HepG2 (cell line): Measurements from ENCODE around the gene SYCE3. TPM values are rescaled to one million over a fixed set of nuclear protein-coding genes. Genes with fewer than 3 reads are reported as not detected.

Source experiments
- ATAC-seq: fragments of 200-7000 bp; cut with Tn5 transposase; 3 replicates; pipeline ENCODE4 v1.9.1; 2020; ENCODE audit warnings: mild to moderate bottlenecking, moderate library complexity
- BruUV-seq: library from RNA; stranded (reverse); fragments of 400-500 nt; replicated peaks from 2 replicates; lab custom pipeline; 2021; lab: Mats Ljungman, UMichigan
- CTCF ChIA-PET: fragments of 300-600 bp; formaldehyde crosslinking; extraction: SDS; loops from one replicate; lab custom pipeline; 2021; ENCODE audit warnings: low total read pairs, inconsistent platforms, low intra/inter-chr PET ratio; lab: Yijun Ruan, JAX
- POLR2A ChIA-PET: fragments of 350-600 bp; sonication (Branson Sonifier 250); formaldehyde crosslinking; loops from one replicate; lab custom pipeline; 2020; ENCODE audit warnings: antibody characterized with exemption, inconsistent platforms; lab: Yijun Ruan, JAX
- DNase-seq: peaks from one replicate; pipeline ENCODE4 v3.0.0-alpha.2; 2015; ENCODE audit warnings: low spot score
- FAIRE-seq: peaks from 3 replicates; lab custom pipeline; 2011; peaks lifted over from hg19 to GRCh38; lab: Jason Lieb, UNC
- H2AFZ ChIP-seq: one replicate; pipeline ENCODE4 v1.6.1; 2011; ENCODE audit warnings: low read length, inconsistent platforms
- H3K27ac ChIP-seq: fragments of 300-600 bp; 3 replicates; pipeline ENCODE4 v1.8.0; 2011; ENCODE audit warnings: mixed run types, mild to moderate bottlenecking, mixed read lengths, low read length, inconsistent platforms; ENCODE audit not compliant: insufficient read depth; ENCODE audit errors: extremely low read length
- H3K27me3 ChIP-seq, 2 experiments: fragments of 200-600 bp in 1 of 2; 2 replicates in 1 of 2; 3 replicates in 1 of 2; pipeline versions ENCODE4 v1.6.0 to v1.8.0; 2011; ENCODE audit warnings: low read length in 2 of 2, mild to moderate bottlenecking in 2 of 2, moderate library complexity in 2 of 2, inconsistent platforms in 1 of 2; ENCODE audit not compliant: insufficient read depth in 2 of 2, control insufficient read depth in 1 of 2
- H3K36me3 ChIP-seq, 2 experiments: fragments of 200-600 bp in 1 of 2; replicated peaks in 1 of 2; 2 replicates in 1 of 2; 3 replicates in 1 of 2; pipeline versions ENCODE4 v1.5.1 to v1.8.0; 2011; ENCODE audit warnings: low read length in 2 of 2, inconsistent platforms in 1 of 2; ENCODE audit not compliant: insufficient read depth in 2 of 2, control insufficient read depth in 1 of 2
- H3K4me1 ChIP-seq: 2 replicates; pipeline ENCODE4 v1.5.1; 2012; ENCODE audit warnings: low read length, inconsistent platforms; ENCODE audit not compliant: insufficient read depth
- H3K4me2 ChIP-seq: 2 replicates; pipeline ENCODE4 v1.6.0; 2011; ENCODE audit warnings: low read depth, low read length, inconsistent platforms
- H3K4me3 ChIP-seq, 3 experiments: fragments of 200-600 bp in 1 of 3; sonication (generic), shearing (Covaris generic) in 1 of 3; replicated peaks in 1 of 3; 2 replicates each; pipeline ENCODE4 v1.5.1; 2011 to 2016; ENCODE audit warnings: low read length in 3 of 3, inconsistent platforms in 2 of 3, low read depth in 2 of 3, mild to moderate bottlenecking in 2 of 3, control low read depth in 1 of 3, mixed read lengths in 1 of 3; ENCODE audit not compliant: insufficient read depth in 1 of 3
- H3K79me2 ChIP-seq: one replicate; pipeline ENCODE4 v1.6.1; 2011; ENCODE audit warnings: low read length, inconsistent platforms; ENCODE audit not compliant: insufficient read depth
- H3K9ac ChIP-seq: 2 replicates; pipeline ENCODE4 v1.6.0; 2011; ENCODE audit warnings: mild to moderate bottlenecking, low read depth, low read length, inconsistent platforms; ENCODE audit not compliant: insufficient read depth
- H3K9me3 ChIP-seq: 2 replicates; pipeline ENCODE4 v1.5.1; 2012; ENCODE audit warnings: mild to moderate bottlenecking, low read length
- H4K20me1 ChIP-seq: 2 replicates; pipeline ENCODE4 v1.6.0; 2011; ENCODE audit warnings: inconsistent platforms, mild to moderate bottlenecking, low read length, moderate library complexity; ENCODE audit not compliant: insufficient read depth
- AGO1 ChIP-seq: fragments of 200-400 bp; formaldehyde crosslinking; IDR thresholded peaks from 2 replicates; pipeline ENCODE4 v1.6.1; 2017; ENCODE audit warnings: mild to moderate bottlenecking, low read depth, low read length, moderate library complexity; ENCODE audit not compliant: poor library complexity, severe bottlenecking
- AGO2 ChIP-seq: fragments of 200-400 bp; formaldehyde crosslinking; optimal IDR thresholded peaks from 2 replicates; pipeline ENCODE3; 2017; ENCODE audit warnings: mild to moderate bottlenecking, low read depth, low read length, moderate library complexity
- EZH2 ChIP-seq: conservative IDR thresholded peaks from 2 replicates; pipeline ENCODE4 v1.6.1; 2012; ENCODE audit warnings: mild to moderate bottlenecking, low read depth, low read length, moderate library complexity
- NFKB2 ChIP-seq: sonication (generic); formaldehyde crosslinking; IDR thresholded peaks from 2 replicates; pipeline ENCODE4 v1.4.0; 2020; ENCODE audit warnings: missing genetic modification reagents, borderline replicate concordance
- NR0B2 ChIP-seq: sonication (generic); formaldehyde crosslinking; IDR thresholded peaks from 2 replicates; pipeline ENCODE4 v1.4.0; 2020; ENCODE audit warnings: mild to moderate bottlenecking, missing genetic modification reagents
- PHF21A ChIP-seq: sonication (generic); formaldehyde crosslinking; IDR thresholded peaks from 2 replicates; pipeline ENCODE4 v1.5.0; 2020; ENCODE audit warnings: mild to moderate bottlenecking, missing genetic modification reagents
- RBFOX2 ChIP-seq: fragments of 200-400 bp; formaldehyde crosslinking; IDR thresholded peaks from 2 replicates; pipeline ENCODE4 v1.6.1; 2017; ENCODE audit warnings: low read depth, mild to moderate bottlenecking, low read length
- RBM22 ChIP-seq: fragments of 200-400 bp; formaldehyde crosslinking; optimal IDR thresholded peaks from 2 replicates; pipeline ENCODE3; 2017; ENCODE audit warnings: mild to moderate bottlenecking, low read length, moderate library complexity
- REL ChIP-seq: sonication (generic); formaldehyde crosslinking; conservative IDR thresholded peaks from 2 replicates; pipeline ENCODE4 v1.8.0; 2022; ENCODE audit warnings: mild to moderate bottlenecking, missing genetic modification reagents, moderate library complexity
- SALL1 ChIP-seq: sonication (generic); formaldehyde crosslinking; IDR thresholded peaks from 2 replicates; pipeline ENCODE4 v1.8.0; 2022; ENCODE audit warnings: mild to moderate bottlenecking, missing genetic modification reagents
- SP1 ChIP-seq, 2 experiments: fragments of 450-650 bp in 1 of 2; sonication (generic) in 1 of 2; formaldehyde crosslinking in 1 of 2; IDR thresholded peaks; 2 replicates each; pipeline versions ENCODE4 v1.4.0 to v1.6.1; 2016 to 2020; ENCODE audit warnings: missing genetic modification reagents in 1 of 2
- TFDP2 ChIP-seq: sonication (generic); formaldehyde crosslinking; IDR thresholded peaks from 2 replicates; pipeline ENCODE4 v1.4.0; 2020; ENCODE audit warnings: missing genetic modification reagents
- ZBTB33 ChIP-seq: sonication (generic); formaldehyde crosslinking; IDR thresholded peaks from 2 replicates; pipeline ENCODE4 v1.4.0; 2020; ENCODE audit warnings: missing genetic modification reagents
- ZNF274 ChIP-seq: sonication (generic); formaldehyde crosslinking; IDR thresholded peaks from 2 replicates; pipeline ENCODE4 v1.5.1; 2020; ENCODE audit warnings: mild to moderate bottlenecking, missing genetic modification reagents
- ZNF326 ChIP-seq: sonication (generic); formaldehyde crosslinking; IDR thresholded peaks from 2 replicates; pipeline ENCODE4 v1.4.0; 2020; ENCODE audit warnings: missing genetic modification reagents, borderline replicate concordance
- ZNF563 ChIP-seq: sonication (generic); formaldehyde crosslinking; IDR thresholded peaks from 2 replicates; pipeline ENCODE4 v1.8.0; 2022; ENCODE audit warnings: mild to moderate bottlenecking, moderate library complexity, missing genetic modification reagents
- ZNF619 ChIP-seq: sonication (generic); formaldehyde crosslinking; IDR thresholded peaks from 2 replicates; pipeline ENCODE4 v1.4.0; 2020; ENCODE audit warnings: mild to moderate bottlenecking, missing genetic modification reagents
- WGBS: methylation state at CpG from one replicate; pipeline ENCODE4 v1.1.6; 2017; ENCODE audit warnings: low lambda C conversion rate; 5-methylcytosine and 5-hydroxymethylcytosine counted together
- in situ Hi-C: cut with HindIII; loops from 2 replicates; pipeline ENCODE4 v1.10.0; 2017; ENCODE audit warnings: low pct_unique_long_range_greater_than_20kb; ENCODE audit not compliant: extremely low pct_ligation_motif_present
- intact Hi-C: fragments of 100-400 bp; cut with micrococcal nuclease; formaldehyde crosslinking; loops from one replicate; pipeline ENCODE4 v1.10.0; 2022; ENCODE audit not compliant: unreplicated experiment
- polyA plus RNA-seq, 8 experiments: library from polyadenylated mRNA; depleted of rRNA in 3 of 8; stranded (reverse) in 7 of 8; unstranded in 1 of 8; fragments of >200 nt; fragmentation: Illumina TruSeq in 4 of 8; extraction: Trizol in 4 of 8; gene quantifications; 2 replicates each; pipeline versions ENCODE4 v1.2.1 to v1.2.3, GENCODE V29; 2011 to 2016; ENCODE audit warnings: low read depth in 4 of 8, missing spikeins in 1 of 8, mixed read lengths in 1 of 8; ENCODE audit not compliant: insufficient read depth in 1 of 8
- total RNA-seq, 5 experiments: library from RNA; depleted of rRNA; stranded (reverse); fragments of >200 nt; fragmentation: Illumina TruSeq; extraction: Trizol; gene quantifications; 2 replicates each; pipeline ENCODE4 v1.2.3, GENCODE V29; 2016; ENCODE audit warnings: low read depth in 1 of 5

The SYCE3 gene
- total and polyA plus RNA-seq, 2 of the 13 experiments (the other 11 are each of a cell fraction or from before 2014, with no cell fraction given): not detected

- in situ Hi-C loops: loop anchor here (5.0 kb wide), 1 partner anchor 34 kb away; no protein-coding TSS in a partner anchor
- BruUV-seq: no TSS peak
- no peak for DNase-seq
- peaks cover 0 to 5% of the 10 kb centered on the region in 2 experiments; a peak in 2 of 5 replicates for H3K36me3 ChIP-seq
- TF ChIP-seq REL (CRISPR knock-in tag) (no peak), NFKB2 (CRISPR knock-in tag) (no peak), PHF21A (CRISPR knock-in tag) (no peak), AGO1 (peak; percentile 32), ZNF619 (no peak), ZBTB33 (peak; percentile 36; the same call in 1 of the 2 replicates), AGO2 (peak; percentile 95), RBM22 (peak; percentile 42), SP1 (IDR thresholded peaks at IDR 0.05) (no peak), SP1 (CRISPR knock-in tag; IDR thresholded peaks at IDR 0.05) (no peak), ZNF563 (CRISPR knock-in tag) (no peak), ZNF326 (no peak), TFDP2 (CRISPR knock-in tag) (no peak), RBFOX2 (peak; percentile 60; the same call in 1 of the 2 replicates), SALL1 (CRISPR knock-in tag) (no peak), EZH2 (no peak), NR0B2 (CRISPR knock-in tag) (no peak), ZNF274 (CRISPR knock-in tag) (no peak)
- no peaks in the 10 kb centered on the region for H3K9me3 ChIP-seq
- H3K4me3 ChIP-seq: no peak within 1 kb of the TSS
- H3K27ac ChIP-seq: peak within 1 kb of the TSS; percentile 13
- H3K27me3 ChIP-seq: no peaks in the 10 kb centered on the region
- ChIA-PET CTCF (interaction anchor here (3.7 kb wide), 1 partner anchor 42 kb away, joined by 37 read pairs; no protein-coding TSS in a partner anchor), POLR2A (interaction anchor here (0.7 to 3.1 kb wide), 3 partner anchors 9 to 15 kb away, joined by 3 to 9 read pairs (median 7); partner anchors contain the start of gene SYCE3)
- FAIRE-seq: no peak
- ATAC-seq: no peak
- 93% methylated on average over 37 of the region's 63 CpGs for WGBS
- no peak within 1 kb of the TSS for H2AFZ ChIP-seq
- H3K4me2 ChIP-seq: no peak within 1 kb of the TSS
- H4K20me1 ChIP-seq: no peaks in the 10 kb centered on the region
- peaks cover 12% of the 10 kb centered on the region for H3K4me1 ChIP-seq
- H3K9ac ChIP-seq: no peak within 1 kb of the TSS
- H3K79me2 ChIP-seq: no peaks in the 10 kb centered on the region
- intact Hi-C loops: no loop called here
These were observed 15.5 kb upstream of the SYCE3 start, which contains the start of gene CPT1B for GRCh38 chr22:50577987-50578775. CPT1B (minus strand) TSS chr22:50578427; CDS start chr22:50577915, 512 bp downstream.
